ENCODE measurements around the gene TRIML1. TPM values are rescaled to one million over a fixed set of nuclear protein-coding genes. Genes with fewer than 3 reads are reported as not detected.
A peak's percentile ranks its signal among the peaks of the same experiment; 100 is the strongest.

The TRIML1 gene
- total and polyA plus RNA-seq, 4 donors = not detected

DNA sequence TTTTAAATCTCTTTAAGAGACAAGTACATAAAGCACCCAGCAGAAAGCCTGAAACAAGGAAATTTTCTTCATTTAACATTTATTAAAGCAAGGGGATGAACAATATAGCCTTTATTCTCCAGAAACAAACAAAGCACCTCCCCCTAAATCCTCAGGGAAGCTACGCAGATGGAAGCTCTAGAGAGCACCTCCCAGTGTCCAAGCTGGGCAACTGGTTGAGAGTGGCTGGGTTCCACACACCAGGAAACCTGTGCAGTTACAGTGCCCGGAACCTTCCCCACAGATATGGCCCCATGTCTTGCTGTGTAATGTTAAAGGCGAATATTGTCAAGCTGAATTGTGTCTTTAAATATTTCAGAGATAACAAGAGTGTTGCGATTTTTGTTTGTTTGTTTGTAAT, 8.9 kb upstream of the TRIML1 start:
- H3K27ac ChIP-seq (ENCODE audit: low read depth in 1 of 2, low read length in 1 of 2) = no peak overlapping the region
- no peaks in the 10 kb centered on the region for H3K36me3 ChIP-seq (ENCODE audit: control insufficient read depth in 4 of 4, insufficient read depth in 4 of 4, low read length in 4 of 4)
- no peaks in the 10 kb centered on the region for H3K4me1 ChIP-seq (ENCODE audit: control insufficient read depth in 5 of 5, insufficient read depth in 5 of 5, low read length in 5 of 5)
- H3K9ac ChIP-seq (ENCODE audit: insufficient read depth in 1 of 2, low read length in 2 of 2) = no peak overlapping the region
- H3K4me3 ChIP-seq = no peak overlapping the region
- WGBS, 2 donors = 90% methylated on average over 4 of the region's 4 CpGs
- H3K27me3 ChIP-seq (ENCODE audit: control insufficient read depth in 3 of 3, insufficient read depth in 3 of 3, low read length in 2 of 3) = no peaks in the 10 kb centered on the region
- no peaks in the 10 kb centered on the region for H3K9me3 ChIP-seq (ENCODE audit: control insufficient read depth in 4 of 4, insufficient read depth in 3 of 4, low read length in 3 of 4)
- TF ChIP-seq, protein P1, sequence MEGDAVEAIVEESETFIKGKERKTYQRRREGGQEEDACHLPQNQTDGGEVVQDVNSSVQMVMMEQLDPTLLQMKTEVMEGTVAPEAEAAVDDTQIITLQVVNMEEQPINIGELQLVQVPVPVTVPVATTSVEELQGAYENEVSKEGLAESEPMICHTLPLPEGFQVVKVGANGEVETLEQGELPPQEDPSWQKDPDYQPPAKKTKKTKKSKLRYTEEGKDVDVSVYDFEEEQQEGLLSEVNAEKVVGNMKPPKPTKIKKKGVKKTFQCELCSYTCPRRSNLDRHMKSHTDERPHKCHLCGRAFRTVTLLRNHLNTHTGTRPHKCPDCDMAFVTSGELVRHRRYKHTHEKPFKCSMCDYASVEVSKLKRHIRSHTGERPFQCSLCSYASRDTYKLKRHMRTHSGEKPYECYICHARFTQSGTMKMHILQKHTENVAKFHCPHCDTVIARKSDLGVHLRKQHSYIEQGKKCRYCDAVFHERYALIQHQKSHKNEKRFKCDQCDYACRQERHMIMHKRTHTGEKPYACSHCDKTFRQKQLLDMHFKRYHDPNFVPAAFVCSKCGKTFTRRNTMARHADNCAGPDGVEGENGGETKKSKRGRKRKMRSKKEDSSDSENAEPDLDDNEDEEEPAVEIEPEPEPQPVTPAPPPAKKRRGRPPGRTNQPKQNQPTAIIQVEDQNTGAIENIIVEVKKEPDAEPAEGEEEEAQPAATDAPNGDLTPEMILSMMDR (IDR thresholded peaks at IDR 0.05; ENCODE audit: control extremely low read depth, extremely low read depth) = no peak
- no peak for ATAC-seq (ENCODE audit: insufficient read depth, low FRiP score)
- no peak for DNase-seq

DNA sequence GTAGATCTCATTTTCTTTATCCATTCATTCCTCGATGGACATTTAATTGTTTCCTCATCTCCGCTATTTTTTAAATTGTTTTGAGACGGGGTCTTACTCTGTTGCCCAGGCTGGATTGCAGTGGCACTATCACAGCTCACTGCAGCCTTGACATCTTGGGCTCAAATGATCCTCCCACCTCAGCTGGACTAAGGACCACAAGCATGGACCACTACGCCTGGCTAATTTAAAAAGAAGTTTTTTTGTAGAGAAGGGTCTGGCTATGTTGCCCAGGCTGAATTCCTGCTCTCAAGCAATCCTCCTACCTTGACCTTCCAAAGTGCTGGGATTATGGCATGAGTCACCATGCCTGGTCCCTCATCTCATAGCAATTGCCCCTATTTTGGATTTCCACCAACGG, 7.0 kb upstream of the TRIML1 start:
- no peaks in the 10 kb centered on the region for H3K9me3 ChIP-seq (ENCODE audit: control insufficient read depth in 4 of 4, insufficient read depth in 3 of 4, low read length in 3 of 4)
- TF ChIP-seq, protein P1 (IDR thresholded peaks at IDR 0.05; ENCODE audit: control extremely low read depth, extremely low read depth) = no peak
- no peaks in the 10 kb centered on the region for H3K27me3 ChIP-seq (ENCODE audit: control insufficient read depth in 3 of 3, insufficient read depth in 3 of 3, low read length in 2 of 3)
- H3K4me1 ChIP-seq (ENCODE audit: control insufficient read depth in 5 of 5, insufficient read depth in 5 of 5, low read length in 5 of 5) = no peaks in the 10 kb centered on the region
- no peak overlapping the region for H3K4me3 ChIP-seq
- 94% methylated on average over 5 of the region's 5 CpGs for WGBS, 2 donors
- no peak overlapping the region for H3K27ac ChIP-seq (ENCODE audit: low read depth in 1 of 2, low read length in 1 of 2)
- no peaks in the 10 kb centered on the region for H3K36me3 ChIP-seq (ENCODE audit: control insufficient read depth in 4 of 4, insufficient read depth in 4 of 4, low read length in 4 of 4)
- no peak for DNase-seq
- no peak overlapping the region for H3K9ac ChIP-seq (ENCODE audit: insufficient read depth in 1 of 2, low read length in 2 of 2)
- no peak for ATAC-seq (ENCODE audit: insufficient read depth, low FRiP score)

DNA sequence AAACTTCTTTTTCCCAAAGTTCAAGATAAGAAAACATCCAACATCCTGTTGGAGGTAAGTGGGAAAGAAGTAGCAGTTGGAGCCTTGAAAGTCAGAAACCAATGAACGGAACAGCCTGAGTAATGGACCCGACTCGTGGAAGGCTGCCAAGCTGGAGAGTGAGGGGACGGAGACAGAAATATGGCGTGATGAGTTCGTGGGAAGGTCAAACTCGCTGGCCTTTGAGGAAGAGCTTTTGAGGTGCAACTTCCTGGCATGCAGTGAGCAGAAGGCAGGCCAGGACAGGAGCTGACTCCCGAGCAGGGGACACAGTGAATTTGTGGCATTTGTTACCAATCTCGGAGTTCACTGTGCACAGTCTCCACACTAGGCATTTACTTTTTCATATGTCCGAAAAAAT, 1.0 kb upstream of the TRIML1 start:
- 55 to 59% methylated on average over 10 of the region's 10 CpGs for WGBS, 2 donors
- TF ChIP-seq, protein P1 (IDR thresholded peaks at IDR 0.05; ENCODE audit: control extremely low read depth, extremely low read depth) = no peak
- no peak for ATAC-seq (ENCODE audit: insufficient read depth, low FRiP score)

DNA sequence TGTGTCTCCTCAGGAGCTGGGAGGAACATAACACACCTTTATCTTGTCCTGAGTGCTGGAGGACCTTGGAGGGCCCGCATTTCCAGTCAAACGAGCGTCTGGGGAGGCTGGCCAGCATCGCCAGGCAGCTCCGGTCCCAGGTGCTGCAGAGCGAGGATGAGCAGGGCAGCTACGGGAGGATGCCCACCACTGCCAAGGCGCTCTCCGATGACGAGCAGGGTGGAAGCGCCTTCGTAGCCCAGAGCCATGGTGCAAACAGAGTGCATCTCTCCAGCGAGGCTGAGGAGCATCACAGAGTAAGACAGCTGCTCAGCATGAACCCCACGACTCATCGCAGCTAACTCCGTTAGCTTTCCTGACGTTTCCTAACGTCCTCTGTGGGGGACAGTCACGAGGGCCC, 430 bp downstream of the TRIML1 start:
- no peaks in the 10 kb centered on the region for H3K9me3 ChIP-seq (ENCODE audit: control insufficient read depth in 4 of 4, insufficient read depth in 3 of 4, low read length in 3 of 4)
- TF ChIP-seq, protein P1 (IDR thresholded peaks at IDR 0.05; ENCODE audit: control extremely low read depth, extremely low read depth) = no peak
- no peak overlapping the region for H3K4me3 ChIP-seq
- H3K4me1 ChIP-seq (ENCODE audit: control insufficient read depth in 5 of 5, insufficient read depth in 5 of 5, low read length in 5 of 5) = peaks cover 0 to 6% (median 0%) of the 10 kb centered on the region in 5 donors
- ATAC-seq (ENCODE audit: insufficient read depth, low FRiP score) (no peak), DNase-seq (no peak)
- H3K36me3 ChIP-seq (ENCODE audit: control insufficient read depth in 4 of 4, insufficient read depth in 4 of 4, low read length in 4 of 4) = no peaks in the 10 kb centered on the region
- no peak overlapping the region for H3K9ac ChIP-seq (ENCODE audit: insufficient read depth in 1 of 2, low read length in 2 of 2)
- 91% methylated on average over 18 to 19 of the region's 19 CpGs for WGBS, 2 donors
- no peaks in the 10 kb centered on the region for H3K27me3 ChIP-seq (ENCODE audit: control insufficient read depth in 3 of 3, insufficient read depth in 3 of 3, low read length in 2 of 3)
- peak overlapping the region in 1 of 2 donors; percentile 2 for H3K27ac ChIP-seq (ENCODE audit: low read depth in 1 of 2, low read length in 1 of 2)

More for the DNA sequence above, 1.0 kb upstream of the TRIML1 start:
- no peak overlapping the region for H3K4me3 ChIP-seq
- H3K9me3 ChIP-seq (ENCODE audit: control insufficient read depth in 4 of 4, insufficient read depth in 3 of 4, low read length in 3 of 4) = no peaks in the 10 kb centered on the region
- no peaks in the 10 kb centered on the region for H3K36me3 ChIP-seq (ENCODE audit: control insufficient read depth in 4 of 4, insufficient read depth in 4 of 4, low read length in 4 of 4)
- peak in 2 of 3 donors; percentile 24 to 57 for DNase-seq
- no peaks in the 10 kb centered on the region for H3K27me3 ChIP-seq (ENCODE audit: control insufficient read depth in 3 of 3, insufficient read depth in 3 of 3, low read length in 2 of 3)
- H3K27ac ChIP-seq (ENCODE audit: low read depth in 1 of 2, low read length in 1 of 2) = no peak overlapping the region
- peaks cover 0 to 6% (median 0%) of the 10 kb centered on the region in 5 donors for H3K4me1 ChIP-seq (ENCODE audit: control insufficient read depth in 5 of 5, insufficient read depth in 5 of 5, low read length in 5 of 5)
- no peak overlapping the region for H3K9ac ChIP-seq (ENCODE audit: insufficient read depth in 1 of 2, low read length in 2 of 2)

All from lung (tissue), 12 donors.